Mucosa of stomach (tissue), 1 donor: ENCODE measurements around the gene CYSRT1.

ENCODE experiments used
- H3K27me3 ChIP-seq: one replicate; pipeline ENCODE4 v1.7.0; 2013; ENCODE audit warnings: mild to moderate bottlenecking, low read length; ENCODE audit not compliant: control insufficient read depth, insufficient read depth
- H3K36me3 ChIP-seq: one replicate; pipeline ENCODE4 v1.7.0; 2013; ENCODE audit warnings: low read length; ENCODE audit not compliant: control insufficient read depth, insufficient read depth
- H3K4me1 ChIP-seq: one replicate; pipeline ENCODE4 v1.7.0; 2013; ENCODE audit warnings: mild to moderate bottlenecking, low read length; ENCODE audit not compliant: control insufficient read depth, insufficient read depth
- H3K4me3 ChIP-seq: one replicate; pipeline ENCODE4 v1.7.0; 2013; ENCODE audit warnings: low read length
- H3K9ac ChIP-seq: one replicate; pipeline ENCODE4 v1.7.0; 2013; ENCODE audit warnings: mild to moderate bottlenecking, low read length, moderate library complexity
- H3K9me3 ChIP-seq: one replicate; pipeline ENCODE4 v1.7.0; 2013; ENCODE audit warnings: mild to moderate bottlenecking, low read length, moderate library complexity; ENCODE audit not compliant: control insufficient read depth
- donor health status: Pancreatic carcinoma.

CYSRT1 gene

GRCh38 chr9:137273095-137273490 lies 48.1 kb downstream of the CYSRT1 start:
- H3K9ac ChIP-seq: no peak overlapping the region
- H3K4me1 ChIP-seq: peaks cover 55% of the 10 kb centered on the region
- H3K36me3 ChIP-seq: peaks cover 6% of the 10 kb centered on the region
- no peaks in the 10 kb centered on the region for H3K27me3 ChIP-seq
- no peaks in the 10 kb centered on the region for H3K9me3 ChIP-seq
- no peak overlapping the region for H3K4me3 ChIP-seq

DNA sequence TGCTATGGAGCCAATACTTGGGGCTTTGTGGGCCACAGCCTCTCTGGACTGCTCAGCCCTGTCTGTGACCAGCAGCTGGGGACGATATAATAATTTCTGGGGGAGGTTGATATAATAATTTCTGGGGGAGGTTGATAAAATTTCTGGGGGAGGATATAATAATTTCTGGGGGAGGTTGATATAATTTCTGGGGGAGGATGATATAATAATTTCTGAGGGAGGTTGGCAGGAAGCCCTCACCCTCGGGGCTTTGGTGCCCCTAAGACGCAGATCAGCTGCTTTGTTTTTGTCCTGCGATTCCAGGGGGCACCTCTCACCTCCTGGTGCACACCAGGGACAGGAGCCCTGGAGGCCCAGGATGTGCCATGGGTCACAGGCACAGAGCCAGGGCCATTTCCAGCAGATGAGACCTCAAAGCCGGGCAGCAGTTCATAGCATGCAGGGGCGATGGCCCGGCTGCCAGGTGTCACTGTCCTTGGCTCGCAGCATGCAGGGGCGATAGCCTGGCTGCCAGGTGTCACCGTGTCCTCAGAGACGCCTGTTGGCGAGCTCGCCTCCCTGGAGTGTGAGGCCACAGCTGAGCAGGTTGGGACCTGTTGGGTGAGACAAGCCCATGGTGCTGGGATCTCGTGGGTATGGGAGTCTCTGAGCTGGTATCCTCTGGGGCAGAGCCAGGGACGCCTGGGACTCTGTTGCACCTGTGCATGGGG lies 48.8 kb downstream of the CYSRT1 start:
- Histone ChIP-seq H3K4me3 (no peak overlapping the region), H3K27me3 (no peaks in the 10 kb centered on the region), H3K9ac (peak overlapping the region; percentile 50), H3K9me3 (no peaks in the 10 kb centered on the region), H3K36me3 (peaks cover 6% of the 10 kb centered on the region), H3K4me1 (peaks cover 49% of the 10 kb centered on the region)

DNA sequence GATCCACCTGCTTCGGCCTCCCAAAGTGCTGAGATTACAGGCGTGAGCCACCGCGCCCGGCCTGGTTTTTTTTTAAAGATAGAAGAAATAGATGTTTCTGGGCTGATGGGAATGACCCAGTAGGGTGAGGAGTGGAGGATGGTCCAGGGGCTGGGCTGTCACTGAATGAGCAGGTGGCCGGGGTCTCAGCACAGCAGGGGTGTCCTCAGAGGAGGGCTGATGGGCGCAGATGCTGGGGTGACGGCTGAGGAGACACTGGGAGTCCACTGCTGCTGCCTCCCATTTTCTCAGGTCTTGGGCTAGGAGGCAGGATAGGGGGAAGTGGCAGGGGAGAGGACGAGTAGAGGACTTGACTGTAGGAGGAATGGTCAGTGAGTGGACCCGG lies 50.2 kb downstream of the CYSRT1 start:
- H3K4me1 ChIP-seq: peaks cover 39% of the 10 kb centered on the region
- no peak overlapping the region for H3K9ac ChIP-seq
- peaks cover 6% of the 10 kb centered on the region for H3K36me3 ChIP-seq
- H3K9me3 ChIP-seq: no peaks in the 10 kb centered on the region
- no peak overlapping the region for H3K4me3 ChIP-seq
- no peaks in the 10 kb centered on the region for H3K27me3 ChIP-seq
